ENCODE measurements around the gene ATP1A4. TPM values are rescaled to one million over a fixed set of nuclear protein-coding genes. Genes with fewer than 3 reads are reported as not detected.
"Not testable (repeated sequence)": the region's sequence is repeated elsewhere in the genome, so short reads cannot be mapped to it uniquely, and the experiment has no call there.

Gene ATP1A4
- polyA plus RNA-seq, 1 donor from 2014 or later: not detected

DNA sequence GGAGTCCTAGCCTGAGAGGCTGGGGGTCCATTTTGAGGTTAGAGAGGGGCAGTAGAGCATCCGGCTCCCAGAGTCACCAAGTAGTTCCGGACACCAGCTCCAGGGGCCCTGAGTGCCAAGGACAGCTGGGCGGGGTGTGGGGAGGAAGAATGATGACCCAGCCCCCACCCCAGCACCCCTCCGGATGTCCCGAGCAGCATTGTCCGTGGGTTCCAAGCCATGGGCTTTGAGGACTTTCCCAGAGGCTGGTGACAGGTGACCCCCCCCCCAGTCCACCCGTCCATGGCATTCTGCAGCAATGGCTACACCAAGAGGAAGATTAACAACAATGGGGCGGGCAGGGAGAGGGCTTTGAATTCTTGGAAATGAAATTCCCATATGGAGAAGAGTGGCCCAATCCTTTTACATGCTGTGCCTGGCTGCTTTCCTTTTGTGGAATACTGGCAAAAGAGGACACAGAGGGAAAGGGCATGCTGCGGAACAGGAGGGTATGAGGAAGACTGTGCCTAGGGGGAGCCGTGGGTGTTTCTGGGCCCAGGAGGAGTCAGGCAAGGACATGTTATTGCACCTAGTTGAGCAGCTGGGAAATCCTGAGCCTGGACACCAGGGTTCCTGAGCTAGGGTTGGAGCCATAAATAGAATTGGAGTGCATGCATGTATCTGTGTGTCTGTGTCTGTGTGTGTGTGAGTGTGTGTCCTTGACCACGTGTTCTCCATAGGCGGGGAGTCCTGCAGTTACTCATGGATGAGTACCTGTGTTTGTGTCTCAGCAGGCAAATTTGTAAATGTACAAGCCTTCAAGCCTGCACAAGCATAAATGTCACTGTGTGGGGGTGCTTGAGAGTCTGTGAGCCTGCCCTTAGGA, 34.9 kb upstream of the ATP1A4 start:
- Mint-ChIP-seq H3K9me3 (no peaks in the 10 kb centered on the region), H3K4me1 (peaks cover 0 to 1% (median 0%) of the 10 kb centered on the region in 3 donors), H3K4me3 (no peak overlapping the region), H3K27me3 (peaks cover 15% of the 10 kb centered on the region), H3K36me3 (no peaks in the 10 kb centered on the region), H3K27ac (no peak overlapping the region)

DNA sequence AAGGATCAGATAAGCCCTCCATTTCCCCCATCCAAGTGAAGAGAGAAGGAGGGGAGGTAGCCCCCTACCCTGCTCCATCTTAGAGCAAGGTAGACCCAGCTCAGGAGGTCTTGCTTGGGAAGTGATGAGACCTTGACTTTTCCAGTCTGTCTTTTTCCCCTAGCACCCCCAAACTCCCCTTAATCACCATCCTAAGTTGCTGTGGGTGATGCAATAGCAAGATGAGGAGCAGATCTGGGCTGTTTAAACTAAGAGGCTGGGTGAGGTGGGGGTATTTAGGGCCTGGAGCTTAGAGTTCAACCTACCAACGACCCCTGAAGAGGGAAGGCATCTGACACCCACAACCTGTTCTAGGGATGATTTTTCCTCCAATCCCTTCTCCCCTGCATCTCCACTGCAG, 34.1 kb upstream of the ATP1A4 start:
- no peak overlapping the region for H3K4me3 Mint-ChIP-seq
- peaks cover 0 to 1% (median 0%) of the 10 kb centered on the region in 3 donors for H3K4me1 Mint-ChIP-seq
- H3K36me3 Mint-ChIP-seq: no peaks in the 10 kb centered on the region
- H3K27ac Mint-ChIP-seq: no peak overlapping the region
- no peaks in the 10 kb centered on the region for H3K9me3 Mint-ChIP-seq
- peaks cover 15% of the 10 kb centered on the region for H3K27me3 Mint-ChIP-seq

DNA sequence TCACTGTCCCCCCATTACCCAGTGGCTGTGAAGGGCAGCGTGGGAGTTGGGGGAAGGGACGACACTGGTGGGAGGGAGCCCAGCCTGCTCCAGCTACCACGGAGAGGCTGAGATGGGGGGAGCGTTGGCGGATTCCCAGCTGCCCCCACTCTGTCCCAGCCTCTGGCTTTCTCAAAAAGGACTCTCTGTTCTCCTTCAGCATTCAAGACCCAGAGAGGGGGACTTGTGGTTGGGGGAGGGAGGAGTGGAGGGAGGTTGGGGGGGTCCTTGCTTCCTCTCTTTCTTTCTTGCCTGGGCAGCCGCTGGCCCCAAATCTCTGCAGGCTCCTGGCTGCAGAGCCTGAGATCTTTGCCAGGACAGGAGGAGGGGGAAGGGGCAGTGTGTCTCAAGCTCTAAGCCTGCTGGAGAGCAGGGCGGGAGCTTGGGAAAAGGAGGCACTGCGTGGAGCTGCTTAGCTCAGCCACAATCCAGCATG, 33.7 kb upstream of the ATP1A4 start:
- H3K4me1 Mint-ChIP-seq: peaks cover 0 to 1% (median 0%) of the 10 kb centered on the region in 3 donors
- H3K27me3 Mint-ChIP-seq: peaks cover 12% of the 10 kb centered on the region
- H3K27ac Mint-ChIP-seq: no peak overlapping the region
- H3K9me3 Mint-ChIP-seq: no peaks in the 10 kb centered on the region
- H3K4me3 Mint-ChIP-seq: no peak overlapping the region
- H3K36me3 Mint-ChIP-seq: no peaks in the 10 kb centered on the region

DNA sequence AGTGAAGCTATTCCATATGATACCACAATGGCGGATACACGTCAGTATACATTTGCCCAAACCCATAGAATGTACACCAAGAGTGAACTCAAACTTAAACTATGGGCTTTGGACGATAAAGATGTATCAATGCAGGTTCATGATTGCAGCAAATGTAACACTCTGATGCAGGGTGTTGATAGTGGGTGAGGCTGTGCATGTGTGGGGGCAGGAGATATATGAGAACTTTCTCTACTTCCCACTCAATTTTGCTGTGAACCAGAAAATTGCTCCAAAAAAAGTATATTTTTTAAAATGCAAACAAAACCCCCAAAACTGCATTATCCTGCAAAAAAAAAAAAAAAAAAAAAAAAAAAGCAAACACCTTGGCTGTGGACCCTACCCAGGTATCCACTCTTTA, 32.5 kb upstream of the ATP1A4 start:
- H3K4me1 Mint-ChIP-seq: peaks cover 0 to 1% (median 0%) of the 10 kb centered on the region in 3 donors
- peaks cover 12% of the 10 kb centered on the region for H3K27me3 Mint-ChIP-seq
- no peaks in the 10 kb centered on the region for H3K9me3 Mint-ChIP-seq
- no peak overlapping the region for H3K4me3 Mint-ChIP-seq
- no peak overlapping the region for H3K27ac Mint-ChIP-seq
- H3K36me3 Mint-ChIP-seq: no peaks in the 10 kb centered on the region

GRCh38 chr1:160120797-160121196, 30.6 kb upstream of the ATP1A4 start:
- Mint-ChIP-seq H3K4me3 (no peak overlapping the region), H3K36me3 (no peaks in the 10 kb centered on the region), H3K4me1 (peaks cover 0 to 1% (median 0%) of the 10 kb centered on the region in 3 donors), H3K27ac (no peak overlapping the region), H3K9me3 (no peaks in the 10 kb centered on the region), H3K27me3 (peaks cover 13% of the 10 kb centered on the region)

- H3K4me3 Mint-ChIP-seq: no peak overlapping the region
- H3K27me3 Mint-ChIP-seq: peaks cover 12% of the 10 kb centered on the region
- no peak overlapping the region for H3K27ac Mint-ChIP-seq
- H3K36me3 Mint-ChIP-seq: no peaks in the 10 kb centered on the region
- H3K4me1 Mint-ChIP-seq: peaks cover 0 to 1% (median 0%) of the 10 kb centered on the region in 3 donors
- H3K9me3 Mint-ChIP-seq: no peaks in the 10 kb centered on the region
Measured at GRCh38 chr1:160121388-160121787, 30.0 kb upstream of the ATP1A4 start.

DNA sequence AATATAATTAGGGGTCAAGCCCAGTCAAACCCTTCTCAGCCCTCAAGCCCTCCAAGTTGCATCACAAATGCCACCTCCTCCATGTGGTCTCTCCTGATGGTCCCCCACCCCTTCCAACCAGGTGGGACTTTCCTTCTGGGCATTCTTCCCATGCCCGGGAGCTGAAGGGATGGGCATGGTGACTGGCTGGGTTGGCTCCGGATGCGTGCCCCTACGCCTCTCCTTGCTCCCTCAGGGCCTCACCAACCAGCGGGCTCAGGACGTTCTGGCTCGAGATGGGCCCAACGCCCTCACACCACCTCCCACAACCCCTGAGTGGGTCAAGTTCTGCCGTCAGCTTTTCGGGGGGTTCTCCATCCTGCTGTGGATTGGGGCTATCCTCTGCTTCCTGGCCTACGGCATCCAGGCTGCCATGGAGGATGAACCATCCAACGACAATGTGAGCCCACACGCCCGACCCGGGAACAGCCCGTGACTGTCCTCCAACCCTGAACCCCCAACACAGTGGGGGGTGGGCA, 28.4 kb upstream of the ATP1A4 start:
- H3K36me3 Mint-ChIP-seq: no peaks in the 10 kb centered on the region
- peaks cover 0 to 1% (median 0%) of the 10 kb centered on the region in 3 donors for H3K4me1 Mint-ChIP-seq
- no peak overlapping the region for H3K4me3 Mint-ChIP-seq
- no peak overlapping the region for H3K27ac Mint-ChIP-seq
- peaks cover 3% of the 10 kb centered on the region for H3K27me3 Mint-ChIP-seq
- H3K9me3 Mint-ChIP-seq: no peaks in the 10 kb centered on the region

GRCh38 chr1:160123726-160124125, 27.7 kb upstream of the ATP1A4 start:
- no peak overlapping the region for H3K27ac Mint-ChIP-seq
- H3K4me1 Mint-ChIP-seq: no peaks in the 10 kb centered on the region
- peaks cover 7% of the 10 kb centered on the region for H3K27me3 Mint-ChIP-seq
- no peak overlapping the region for H3K4me3 Mint-ChIP-seq
- H3K36me3 Mint-ChIP-seq: no peaks in the 10 kb centered on the region
- no peaks in the 10 kb centered on the region for H3K9me3 Mint-ChIP-seq

GRCh38 chr1:160124705-160125478, 26.5 kb upstream of the ATP1A4 start:
- no peaks in the 10 kb centered on the region for H3K36me3 Mint-ChIP-seq
- H3K9me3 Mint-ChIP-seq: no peaks in the 10 kb centered on the region
- H3K27ac Mint-ChIP-seq: no peak overlapping the region
- H3K4me1 Mint-ChIP-seq: no peaks in the 10 kb centered on the region
- H3K27me3 Mint-ChIP-seq: peaks cover 7% of the 10 kb centered on the region
- H3K4me3 Mint-ChIP-seq: no peak overlapping the region

GRCh38 chr1:160125746-160126145, 25.7 kb upstream of the ATP1A4 start:
- no peaks in the 10 kb centered on the region for H3K36me3 Mint-ChIP-seq
- H3K27ac Mint-ChIP-seq: no peak overlapping the region
- no peaks in the 10 kb centered on the region for H3K4me1 Mint-ChIP-seq
- H3K27me3 Mint-ChIP-seq: peaks cover 9% of the 10 kb centered on the region
- no peaks in the 10 kb centered on the region for H3K9me3 Mint-ChIP-seq
- H3K4me3 Mint-ChIP-seq: no peak overlapping the region

DNA sequence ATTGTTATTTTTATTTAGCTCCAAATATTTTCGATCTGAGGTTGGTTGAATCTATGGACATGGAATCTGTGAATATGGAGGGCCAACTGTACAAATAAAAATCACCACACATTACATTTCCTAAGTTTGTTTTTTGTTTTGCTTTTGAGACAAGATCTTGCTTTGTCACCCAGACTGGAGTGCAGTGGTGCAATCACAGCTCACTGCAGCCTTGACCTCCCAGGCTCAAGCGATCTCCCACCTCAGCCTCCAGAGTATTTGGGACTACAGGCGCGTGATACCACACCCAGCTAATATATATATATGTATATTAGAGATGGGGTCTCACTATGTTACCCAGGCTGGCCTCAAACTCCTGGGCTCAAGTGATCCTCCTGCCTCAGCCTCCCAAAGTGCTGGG, 25.1 kb upstream of the ATP1A4 start:
- H3K27ac Mint-ChIP-seq: not testable (repeated sequence)

GRCh38 chr1:160127381-160127780, 24.0 kb upstream of the ATP1A4 start:
- H3K27me3 Mint-ChIP-seq: peaks cover 11% of the 10 kb centered on the region
- H3K36me3 Mint-ChIP-seq: no peaks in the 10 kb centered on the region
- no peaks in the 10 kb centered on the region for H3K9me3 Mint-ChIP-seq
- no peak overlapping the region for H3K27ac Mint-ChIP-seq
- no peak overlapping the region for H3K4me3 Mint-ChIP-seq
- H3K4me1 Mint-ChIP-seq: no peaks in the 10 kb centered on the region

More for the DNA sequence above, 25.1 kb upstream of the ATP1A4 start:
- H3K4me3 Mint-ChIP-seq, H3K9me3 Mint-ChIP-seq, H3K4me1 Mint-ChIP-seq, H3K36me3 Mint-ChIP-seq: not testable (repeated sequence)
- H3K27me3 Mint-ChIP-seq: peaks cover 11% of the 10 kb centered on the region

DNA sequence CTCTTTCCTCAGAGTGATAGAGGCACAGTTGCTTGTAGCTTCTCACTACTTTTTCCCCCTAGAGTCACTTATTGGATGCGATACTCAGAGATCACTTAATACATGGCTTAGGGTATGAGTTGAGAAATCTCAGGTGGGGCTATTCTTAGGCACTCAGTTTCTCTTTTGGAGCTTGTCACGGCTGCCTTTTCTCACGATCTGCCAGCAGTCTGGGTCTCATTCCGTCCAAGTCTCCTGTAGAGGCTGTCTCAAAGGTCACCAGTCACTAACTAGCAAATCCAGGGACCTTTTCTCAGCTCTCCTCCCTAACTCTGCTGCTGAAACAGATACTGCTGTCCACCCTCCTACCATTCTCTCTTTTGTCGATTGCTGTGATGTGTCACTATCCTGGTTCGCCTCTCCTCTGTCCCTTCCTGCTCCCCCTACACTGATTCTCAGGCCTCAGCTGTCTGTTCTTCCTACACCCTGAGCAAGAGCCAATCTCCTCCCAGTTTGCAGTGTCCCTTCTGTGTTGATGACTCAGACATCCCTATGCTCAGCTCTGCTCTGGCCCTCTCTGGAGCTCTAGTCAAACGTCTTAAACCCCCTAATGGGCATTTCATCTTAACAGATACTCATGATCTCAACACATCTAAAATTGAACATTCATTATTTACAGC, 23.4 kb upstream of the ATP1A4 start:
- Mint-ChIP-seq H3K27ac (no peak overlapping the region), H3K4me1 (no peaks in the 10 kb centered on the region), H3K27me3 (peaks cover 14% of the 10 kb centered on the region), H3K9me3 (no peaks in the 10 kb centered on the region), H3K4me3 (no peak overlapping the region), H3K36me3 (no peaks in the 10 kb centered on the region)

GRCh38 chr1:160128636-160129035, 22.8 kb upstream of the ATP1A4 start:
- no peak overlapping the region for H3K27ac Mint-ChIP-seq
- H3K4me1 Mint-ChIP-seq: no peaks in the 10 kb centered on the region
- no peaks in the 10 kb centered on the region for H3K36me3 Mint-ChIP-seq
- peaks cover 15% of the 10 kb centered on the region for H3K27me3 Mint-ChIP-seq
- no peaks in the 10 kb centered on the region for H3K9me3 Mint-ChIP-seq
- H3K4me3 Mint-ChIP-seq: no peak overlapping the region

DNA sequence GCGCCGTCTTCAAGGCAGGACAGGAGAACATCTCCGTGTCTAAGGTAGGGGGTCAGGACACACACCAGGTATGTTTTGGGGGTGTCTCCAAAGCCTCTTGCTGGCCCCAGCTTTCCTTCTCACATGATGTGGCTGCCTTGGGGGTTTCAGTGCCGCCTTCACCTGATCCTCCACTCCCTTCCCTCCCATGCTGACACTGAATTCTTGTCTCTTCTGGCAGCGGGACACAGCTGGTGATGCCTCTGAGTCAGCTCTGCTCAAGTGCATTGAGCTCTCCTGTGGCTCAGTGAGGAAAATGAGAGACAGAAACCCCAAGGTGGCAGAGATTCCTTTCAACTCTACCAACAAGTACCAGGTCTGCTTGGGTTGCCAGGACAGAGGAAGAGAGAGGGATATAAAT, 22.4 kb upstream of the ATP1A4 start:
- no peaks in the 10 kb centered on the region for H3K9me3 Mint-ChIP-seq
- H3K4me1 Mint-ChIP-seq: no peaks in the 10 kb centered on the region
- no peaks in the 10 kb centered on the region for H3K36me3 Mint-ChIP-seq
- no peak overlapping the region for H3K4me3 Mint-ChIP-seq
- no peak overlapping the region for H3K27ac Mint-ChIP-seq
- H3K27me3 Mint-ChIP-seq: peaks cover 15% of the 10 kb centered on the region
